Right lobe of liver (tissue), 4 donors: Measurements from ENCODE around the gene SPATA24.
"Not testable (repeated sequence)": the region's sequence is repeated elsewhere in the genome, so short reads cannot be mapped to it uniquely, and the experiment has no call there.

Experiments used
- POLR2A ChIP-seq: fragments of 450-650 bp; IDR thresholded peaks from one replicate; pipeline ENCODE4 v1.6.1; 2017; ENCODE audit warnings: antibody characterized with exemption, mild to moderate bottlenecking
- TF ChIP-seq, protein P1 (sequence below), 4 donors: fragments of 200-600 bp in 3 of 4; fragments of 450-650 bp in 1 of 4; IDR thresholded peaks; one replicate each; pipeline versions ENCODE4 v1.5.1 to v1.8.0; 2016 to 2022; ENCODE audit warnings: antibody characterized with exemption in 4 of 4, mild to moderate bottlenecking in 2 of 4
- donor health status: DM: no; HTN: no; CAD: no.
- donor health status: DM: no; HTN: no; CAD: no.
- donor health status: DM: no; HTN: yes; CAD: no.

DNA sequence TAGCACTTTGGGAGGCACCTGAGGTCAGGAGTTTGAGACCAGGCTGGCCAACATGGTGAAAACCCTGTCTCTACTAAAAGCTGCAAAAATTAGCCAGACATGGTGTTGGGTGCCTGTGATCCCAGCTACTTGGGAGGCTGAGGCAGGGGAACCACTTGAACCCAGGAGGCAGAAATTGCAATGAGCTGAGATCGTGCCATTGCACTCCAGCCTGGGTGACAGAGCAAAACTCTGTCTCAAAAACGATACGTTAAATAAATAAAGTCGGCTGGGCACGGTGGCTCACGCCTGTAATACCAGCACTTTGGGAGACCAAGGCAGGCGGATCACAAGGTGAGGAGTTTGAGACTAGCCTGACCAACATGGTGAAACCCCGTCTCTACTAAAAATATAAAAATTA is 48.0 kb downstream of the SPATA24 start:
- not testable (repeated sequence) for TF ChIP-seq POLR2A
- TF ChIP-seq, protein P1, sequence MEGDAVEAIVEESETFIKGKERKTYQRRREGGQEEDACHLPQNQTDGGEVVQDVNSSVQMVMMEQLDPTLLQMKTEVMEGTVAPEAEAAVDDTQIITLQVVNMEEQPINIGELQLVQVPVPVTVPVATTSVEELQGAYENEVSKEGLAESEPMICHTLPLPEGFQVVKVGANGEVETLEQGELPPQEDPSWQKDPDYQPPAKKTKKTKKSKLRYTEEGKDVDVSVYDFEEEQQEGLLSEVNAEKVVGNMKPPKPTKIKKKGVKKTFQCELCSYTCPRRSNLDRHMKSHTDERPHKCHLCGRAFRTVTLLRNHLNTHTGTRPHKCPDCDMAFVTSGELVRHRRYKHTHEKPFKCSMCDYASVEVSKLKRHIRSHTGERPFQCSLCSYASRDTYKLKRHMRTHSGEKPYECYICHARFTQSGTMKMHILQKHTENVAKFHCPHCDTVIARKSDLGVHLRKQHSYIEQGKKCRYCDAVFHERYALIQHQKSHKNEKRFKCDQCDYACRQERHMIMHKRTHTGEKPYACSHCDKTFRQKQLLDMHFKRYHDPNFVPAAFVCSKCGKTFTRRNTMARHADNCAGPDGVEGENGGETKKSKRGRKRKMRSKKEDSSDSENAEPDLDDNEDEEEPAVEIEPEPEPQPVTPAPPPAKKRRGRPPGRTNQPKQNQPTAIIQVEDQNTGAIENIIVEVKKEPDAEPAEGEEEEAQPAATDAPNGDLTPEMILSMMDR (IDR thresholded peaks at IDR 0.05), result not testable (repeated sequence)
